BJ (cell line): ENCODE measurements around the gene TAS1R1. TPM values are rescaled to one million over a fixed set of nuclear protein-coding genes. Genes with fewer than 3 reads are reported as not detected.

ENCODE experiments used
- CTCF ChIA-PET: fragments of 350-600 bp; formaldehyde crosslinking; extraction: SDS; loops from one replicate; lab custom pipeline; 2021; ENCODE audit warnings: antibody characterized with exemption, inconsistent platforms; lab: Yijun Ruan, JAX
- POLR2A ChIA-PET: fragments of 300-600 bp; sonication (Branson Sonifier 250); formaldehyde crosslinking; extraction: SDS; loops from one replicate; lab custom pipeline; 2021; ENCODE audit warnings: antibody characterized with exemption; lab: Charles Lee
- DNase-seq: peaks from one replicate; pipeline ENCODE4 v3.0.0-alpha.2; 2011; ENCODE audit warnings: low read depth
- H3K27me3 ChIP-seq: 2 replicates; pipeline ENCODE4 v1.6.0; 2011; ENCODE audit warnings: low read length; ENCODE audit not compliant: control insufficient read depth, insufficient read depth
- H3K36me3 ChIP-seq: 2 replicates; pipeline ENCODE4 v1.5.1; 2011; ENCODE audit warnings: low read length; ENCODE audit not compliant: control insufficient read depth, insufficient read depth
- H3K4me3 ChIP-seq: 2 replicates; pipeline ENCODE4 v1.5.1; 2011; ENCODE audit warnings: low read depth, mild to moderate bottlenecking, control low read depth, low read length
- CTCF ChIP-seq: IDR thresholded peaks from 2 replicates; pipeline ENCODE4 v1.5.1; 2011; ENCODE audit warnings: low read depth, mild to moderate bottlenecking, control low read depth, inconsistent platforms, low read length, moderate library complexity; ENCODE audit not compliant: insufficient read depth
- polyA plus RNA-seq: library from polyadenylated mRNA; depleted of rRNA; stranded (reverse); fragments of >200 nt; gene quantifications from 2 replicates; pipeline ENCODE4 v1.2.3, GENCODE V29; 2011

TAS1R1 gene
- polyA plus RNA-seq, 1 experiment, result 0.25 TPM

DNA sequence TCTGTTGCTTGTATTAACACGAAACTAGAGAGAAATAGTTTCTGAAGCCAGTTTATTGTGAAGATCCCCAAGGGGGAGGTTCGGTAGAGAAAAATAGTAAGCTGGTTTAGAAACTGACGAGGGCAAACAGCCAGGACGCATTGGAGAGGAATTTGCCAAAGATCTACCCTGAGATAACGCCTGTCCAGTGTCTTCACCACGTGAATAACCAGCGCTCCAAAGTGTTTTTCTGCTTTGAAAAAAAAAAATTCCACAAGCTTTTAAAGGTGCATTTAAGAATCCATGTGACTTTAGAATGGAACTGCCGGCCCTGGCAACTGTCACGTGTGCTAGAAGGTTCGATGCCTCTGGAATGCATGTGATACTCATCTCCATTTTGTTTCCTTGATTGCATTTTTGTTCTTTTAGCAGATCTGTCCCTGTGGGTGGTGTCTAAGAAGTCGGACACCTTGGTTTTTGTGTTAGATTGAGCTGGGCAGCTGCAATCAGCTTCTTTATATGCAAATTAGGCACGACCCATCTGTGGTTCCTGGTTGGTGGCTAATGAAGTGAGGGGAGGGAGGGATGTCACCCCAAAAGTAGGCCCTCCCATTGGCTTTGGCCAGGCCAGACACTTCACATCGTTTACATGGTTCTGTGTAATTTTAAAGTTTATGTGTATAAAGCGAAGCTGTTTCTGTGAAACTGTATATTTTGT, 68.3 kb downstream of the TAS1R1 start:
- no peak overlapping the region for H3K4me3 ChIP-seq
- no peak for TF ChIP-seq CTCF
- no peaks in the 10 kb centered on the region for H3K27me3 ChIP-seq
- ChIA-PET POLR2A (no interaction called here), CTCF (interaction anchor here (0.6 to 1.5 kb wide), 4 partner anchors 13 to 130 kb away, joined by 3 to 8 read pairs (median 4); no protein-coding TSS in a partner anchor)
- peaks cover 42% of the 10 kb centered on the region for H3K36me3 ChIP-seq
- no peak for DNase-seq

DNA sequence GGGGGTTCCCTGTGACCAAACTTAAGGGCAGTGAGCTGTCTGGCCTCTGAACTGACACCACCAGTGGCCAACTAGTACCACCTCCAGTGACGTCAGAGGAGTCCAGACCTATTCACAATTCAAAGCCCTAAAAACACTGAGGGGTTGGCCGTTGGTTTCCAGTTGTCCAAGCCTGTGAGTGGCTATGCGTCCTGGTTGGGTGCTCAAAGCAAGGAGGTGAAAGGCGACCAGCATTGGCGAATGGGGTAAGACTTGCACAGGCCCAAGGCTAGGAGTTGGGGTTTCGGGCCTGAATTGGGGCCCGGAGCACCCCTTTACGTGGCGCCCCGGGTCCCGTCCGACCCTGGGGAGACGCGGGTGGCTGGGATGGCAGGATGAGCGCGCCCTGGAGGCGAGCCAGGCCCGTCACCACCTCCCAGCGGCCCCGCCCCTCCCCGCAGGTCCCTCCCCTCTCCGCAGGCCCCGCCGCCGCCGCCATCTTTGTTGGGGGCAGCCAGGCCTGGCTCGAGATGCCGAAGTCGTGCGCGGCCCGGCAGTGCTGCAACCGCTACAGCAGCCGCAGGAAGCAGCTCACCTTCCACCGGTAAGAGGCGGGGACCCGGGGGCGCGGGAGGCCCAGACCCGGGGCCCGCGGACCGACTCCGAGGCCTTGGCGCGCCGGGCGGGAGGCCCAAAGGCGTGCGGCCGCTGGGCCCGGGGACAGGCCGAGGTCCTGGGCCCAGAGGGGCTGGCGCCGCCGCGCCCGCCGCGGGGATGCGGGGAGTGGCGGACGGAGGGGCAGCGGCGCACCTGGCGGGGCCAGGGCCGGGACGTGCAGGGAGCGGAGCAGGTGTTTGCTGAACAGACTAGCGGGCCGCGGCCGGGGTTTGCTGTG, 69.8 kb downstream of the TAS1R1 start, which contains the start of gene THAP3:
THAP3 (plus strand) TSS at position 159 of the 874 bp plus-strand sequence; CDS start at position 510, 351 bp downstream.
- no peak for TF ChIP-seq CTCF
- POLR2A ChIA-PET, result interaction anchor here (0.9 kb wide), 1 partner anchor 11 kb away, joined by 5 read pairs; no protein-coding TSS in a partner anchor
- CTCF ChIA-PET, result interaction anchor here (1.0 to 1.5 kb wide), 2 partner anchors 21 to 22 kb away, joined by 3 to 8 read pairs; no protein-coding TSS in a partner anchor
- H3K27me3 ChIP-seq, result no peaks in the 10 kb centered on the region
- no peak for DNase-seq
- H3K36me3 ChIP-seq, result peaks cover 46% of the 10 kb centered on the region
- H3K4me3 ChIP-seq, result peak within 1 kb of the TSS; percentile 71

DNA sequence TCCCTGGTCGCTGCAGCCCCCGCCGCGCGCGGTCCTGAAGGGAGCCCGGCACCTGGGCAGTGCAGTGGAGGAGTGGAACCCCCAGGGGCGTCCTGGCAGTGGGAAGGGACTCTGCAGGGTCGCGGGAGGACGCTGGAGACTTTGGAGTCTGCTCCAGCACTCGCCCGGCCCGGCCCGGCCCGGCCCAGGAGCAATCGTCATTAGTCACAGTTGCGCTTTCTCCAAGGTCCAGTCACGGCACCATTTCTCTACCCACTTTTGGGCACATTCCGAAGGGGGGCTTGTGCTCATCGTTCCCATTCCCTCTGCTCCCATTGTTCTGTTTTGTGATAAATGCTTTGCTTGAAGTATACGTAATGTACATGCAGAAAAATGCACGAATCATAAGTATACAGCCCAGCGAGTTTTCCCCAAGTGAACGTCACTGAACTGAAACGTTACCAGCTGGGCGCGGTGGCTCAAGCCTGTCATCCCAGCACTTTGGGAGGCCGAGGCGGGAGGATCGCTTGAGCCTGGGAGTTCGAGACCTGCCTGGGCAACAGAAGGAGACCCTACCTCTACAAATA, 70.6 kb downstream of the TAS1R1 start:
- TF ChIP-seq CTCF, result no peak
- ChIA-PET POLR2A (interaction anchor here (0.6 kb wide), 1 partner anchor 42 kb away, joined by 5 read pairs; no protein-coding TSS in a partner anchor), CTCF (interaction anchor here (1.0 to 1.6 kb wide), 3 partner anchors 9 to 21 kb away, joined by 3 to 5 read pairs (median 3); no protein-coding TSS in a partner anchor)
- Histone ChIP-seq H3K4me3 (peak overlapping the region; percentile 71), H3K27me3 (no peaks in the 10 kb centered on the region), H3K36me3 (peaks cover 43% of the 10 kb centered on the region)
- no peak for DNase-seq

GRCh38 chr1:6627031-6627430, 71.9 kb downstream of the TAS1R1 start:
- no peak for TF ChIP-seq CTCF
- no peak for DNase-seq
- ChIA-PET CTCF (interaction anchor here (0.6 to 1.6 kb wide), 2 partner anchors 8 to 141 kb away, joined by 3 to 5 read pairs; no protein-coding TSS in a partner anchor), POLR2A (no interaction called here)
- H3K36me3 ChIP-seq, result peaks cover 31% of the 10 kb centered on the region
- H3K4me3 ChIP-seq, result no peak overlapping the region
- no peaks in the 10 kb centered on the region for H3K27me3 ChIP-seq
